ENCODE results near the gene C3orf18. TPM values are rescaled to one million over a fixed set of nuclear protein-coding genes. Genes with fewer than 3 reads are reported as not detected.
A peak's percentile ranks its signal among the peaks of the same experiment; 100 is the strongest.

C3orf18 gene
- total RNA-seq, 2 donors from 2014 or later, result 7.5 to 11.0 TPM

GRCh38 chr3:50607271-50608091, 39.9 kb upstream of the C3orf18 start:
- H3K27me3 ChIP-seq (replicated peaks; ENCODE audit: insufficient read depth), result no peaks in the 10 kb centered on the region
- H3K4me1 ChIP-seq (replicated peaks), result peaks cover 6% of the 10 kb centered on the region
- H3K27ac ChIP-seq, result no peak overlapping the region
- intact Hi-C loops (cut with DNase I), result no loop called here
- 73% methylated on average over 29 of the region's 29 CpGs for WGBS
- H3K4me3 ChIP-seq, result no peak overlapping the region
- DNase-seq (ENCODE audit: low spot score), result no peak
- TF ChIP-seq POLR2A (IDR thresholded peaks at IDR 0.05) (no peak), POLR2AphosphoS5 (IDR thresholded peaks at IDR 0.05) (no peak), CTCF (IDR thresholded peaks at IDR 0.05) (no peak)
- H3K36me3 ChIP-seq, result no peaks in the 10 kb centered on the region
- no peaks in the 10 kb centered on the region for H3K9me3 ChIP-seq

GRCh38 chr3:50606596-50606995, 39.0 kb upstream of the C3orf18 start:
- no peaks in the 10 kb centered on the region for H3K9me3 ChIP-seq
- no peaks in the 10 kb centered on the region for H3K36me3 ChIP-seq
- H3K27me3 ChIP-seq (replicated peaks; ENCODE audit: insufficient read depth), result no peaks in the 10 kb centered on the region
- H3K4me1 ChIP-seq (replicated peaks), result peaks cover 12% of the 10 kb centered on the region
- intact Hi-C loops (cut with DNase I), result no loop called here
- H3K4me3 ChIP-seq, result no peak overlapping the region
- H3K27ac ChIP-seq, result no peak overlapping the region
- no peak for DNase-seq (ENCODE audit: low spot score)
- TF ChIP-seq POLR2A (IDR thresholded peaks at IDR 0.05) (no peak), CTCF (IDR thresholded peaks at IDR 0.05) (no peak), POLR2AphosphoS5 (IDR thresholded peaks at IDR 0.05) (no peak)
- WGBS, result 64% methylated on average over 6 of the region's 6 CpGs

GRCh38 chr3:50605901-50606326, 38.4 kb upstream of the C3orf18 start:
- Histone ChIP-seq H3K36me3 (no peaks in the 10 kb centered on the region), H3K27me3 (replicated peaks; ENCODE audit: insufficient read depth) (no peaks in the 10 kb centered on the region), H3K4me3 (no peak overlapping the region), H3K9me3 (no peaks in the 10 kb centered on the region), H3K4me1 (replicated peaks) (peaks cover 17% of the 10 kb centered on the region), H3K27ac (peak overlapping the region; percentile 91 to 95)
- WGBS, result 49% methylated on average over 5 of the region's 5 CpGs
- DNase-seq (ENCODE audit: low spot score), result no peak
- intact Hi-C loops (cut with DNase I), result no loop called here
- TF ChIP-seq POLR2A (IDR thresholded peaks at IDR 0.05) (no peak), CTCF (IDR thresholded peaks at IDR 0.05) (no peak), POLR2AphosphoS5 (IDR thresholded peaks at IDR 0.05) (no peak)

GRCh38 chr3:50604628-50605588, 37.4 kb upstream of the C3orf18 start:
- Histone ChIP-seq H3K36me3 (no peaks in the 10 kb centered on the region), H3K4me1 (replicated peaks) (peaks cover 27% of the 10 kb centered on the region), H3K27me3 (replicated peaks; ENCODE audit: insufficient read depth) (no peaks in the 10 kb centered on the region), H3K9me3 (no peaks in the 10 kb centered on the region), H3K27ac (peak overlapping the region; percentile 91 to 95), H3K4me3 (no peak overlapping the region)
- TF ChIP-seq POLR2AphosphoS5 (IDR thresholded peaks at IDR 0.05), result peak; percentile 55
- no peak for TF ChIP-seq POLR2A (IDR thresholded peaks at IDR 0.05)
- intact Hi-C loops (cut with DNase I), result no loop called here
- DNase-seq (ENCODE audit: low spot score), result peak; percentile 43
- 58% methylated on average over 14 of the region's 14 CpGs for WGBS

GRCh38 chr3:50604110-50604621, 36.6 kb upstream of the C3orf18 start:
- peaks cover 27% of the 10 kb centered on the region for H3K4me1 ChIP-seq (replicated peaks)
- H3K36me3 ChIP-seq, result no peaks in the 10 kb centered on the region
- H3K9me3 ChIP-seq, result no peaks in the 10 kb centered on the region
- H3K27me3 ChIP-seq (replicated peaks; ENCODE audit: insufficient read depth), result no peaks in the 10 kb centered on the region
- intact Hi-C loops (cut with DNase I), result no loop called here
- H3K27ac ChIP-seq, result peak overlapping the region; percentile 91 to 95
- 76% methylated on average over 5 of the region's 5 CpGs for WGBS
- TF ChIP-seq CTCF (IDR thresholded peaks at IDR 0.05), result no peak
- no peak for DNase-seq (ENCODE audit: low spot score)
- no peak overlapping the region for H3K4me3 ChIP-seq
